ENCODE results near the gene ANKRD63.
A peak's percentile ranks its signal among the peaks of the same experiment; 100 is the strongest.

ANKRD63 gene

DNA sequence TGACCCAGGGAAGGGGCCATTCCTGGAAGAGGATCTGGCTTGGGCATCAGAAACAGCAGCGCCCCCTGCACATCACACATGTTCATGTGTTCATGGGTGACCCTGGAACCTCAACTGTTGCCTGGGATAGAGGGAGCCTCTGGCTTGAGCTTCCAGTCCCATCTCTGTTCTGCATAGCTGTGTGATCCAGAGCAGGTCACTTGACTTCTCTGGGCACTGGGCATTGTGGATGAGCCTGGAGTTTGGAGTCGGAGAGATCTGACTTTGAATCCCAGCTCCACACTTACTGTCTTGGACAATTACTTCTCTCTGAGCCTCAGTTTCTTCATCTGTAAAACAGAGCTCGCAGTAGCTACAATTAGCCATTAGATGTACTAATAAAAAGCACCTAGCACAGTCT is 28.4 kb downstream of the ANKRD63 start:
- DNase-seq: no peak

- no peak for DNase-seq
These were observed 29.6 kb downstream of the ANKRD63 start for GRCh38 chr15:40253167-40253790.

DNA sequence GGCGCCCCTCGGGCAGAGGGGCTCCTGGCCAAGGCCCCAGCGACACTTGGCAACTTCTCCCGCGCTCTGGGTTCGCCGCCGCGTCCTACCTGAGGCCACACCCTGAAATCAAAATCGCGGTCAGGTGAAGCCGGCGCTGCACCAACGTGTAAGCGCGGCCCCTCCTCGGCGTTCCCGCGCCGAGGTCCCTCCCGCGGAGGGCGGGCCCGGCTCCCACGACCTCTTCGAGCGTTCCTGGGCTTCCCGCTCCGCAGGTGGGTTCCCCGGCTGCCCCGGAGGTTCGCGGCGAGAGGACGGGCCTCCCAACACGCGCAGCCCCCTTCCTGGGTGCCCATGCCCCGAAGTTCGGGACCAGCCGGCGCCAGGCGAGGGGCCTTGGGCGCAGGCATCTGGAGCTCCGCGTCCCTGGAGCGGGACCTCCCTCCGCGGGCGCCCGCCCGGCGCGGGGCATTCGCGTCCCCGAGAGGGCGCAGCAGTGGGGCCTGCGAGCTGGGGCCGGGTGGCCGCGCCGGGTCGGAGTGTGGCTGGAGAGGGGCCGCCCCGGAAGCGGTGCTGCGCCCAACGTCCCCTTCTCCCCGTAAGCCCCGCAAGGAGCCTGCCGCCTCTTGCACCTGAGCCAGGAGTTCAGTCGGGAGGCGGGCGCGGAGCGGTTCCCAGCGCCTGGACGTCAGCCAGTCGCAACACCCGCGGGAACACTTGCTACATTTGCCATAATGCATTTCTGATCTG is 30.3 kb downstream of the ANKRD63 start:
- peak; percentile 67 for DNase-seq

DNA sequence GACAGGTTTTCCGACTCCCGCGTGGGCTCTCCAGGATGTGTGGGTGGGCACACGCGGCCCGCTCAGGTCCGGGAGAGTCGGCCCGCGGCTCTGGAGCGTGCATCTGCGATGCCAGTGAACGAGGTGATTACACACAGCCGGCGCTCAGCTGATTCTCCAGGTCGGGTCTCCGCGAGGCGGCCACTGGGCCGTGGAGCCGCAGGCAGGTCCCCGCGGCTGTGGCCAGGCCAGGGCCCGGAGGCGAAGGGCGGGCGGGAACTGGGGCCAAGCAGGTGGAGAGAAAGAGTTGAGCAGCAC is 30.8 kb downstream of the ANKRD63 start:
- no peak for DNase-seq

DNA sequence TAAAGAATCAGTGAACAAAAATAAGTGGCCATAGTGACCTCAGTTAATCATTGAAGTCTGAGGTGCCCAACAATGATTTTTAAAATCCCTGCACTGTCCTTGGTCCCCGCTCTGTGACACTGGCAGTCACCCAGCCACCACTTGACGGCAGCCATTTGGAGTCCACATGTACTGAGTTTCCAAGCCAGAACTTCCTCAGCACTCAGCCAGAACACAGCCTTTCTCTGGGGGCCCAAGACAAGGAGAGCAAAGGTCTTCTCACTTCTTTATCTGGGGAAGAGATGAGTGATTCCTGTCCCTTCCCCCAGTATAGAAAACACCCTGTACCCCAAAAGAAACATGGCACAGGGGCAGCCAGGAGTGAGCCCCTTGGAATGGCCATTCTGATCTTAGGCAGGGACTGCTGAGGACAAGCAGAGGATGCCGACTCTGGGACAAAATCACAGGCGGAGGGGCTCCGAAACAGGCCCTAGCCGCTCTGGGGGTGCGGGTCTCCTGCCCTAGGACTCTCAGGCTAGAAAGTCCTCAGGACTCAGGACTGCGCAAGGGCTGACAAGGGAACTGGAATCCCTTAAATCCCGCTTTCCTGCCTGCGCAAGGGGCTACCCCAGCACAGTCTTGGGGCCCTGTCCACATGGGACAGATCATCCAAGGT is 31.3 kb downstream of the ANKRD63 start:
- no peak for DNase-seq

- no peak for DNase-seq
These were observed 31.9 kb downstream of the ANKRD63 start for GRCh38 chr15:40250771-40251483.

- no peak for DNase-seq
These were observed 32.6 kb downstream of the ANKRD63 start for GRCh38 chr15:40250304-40250656.

DNA sequence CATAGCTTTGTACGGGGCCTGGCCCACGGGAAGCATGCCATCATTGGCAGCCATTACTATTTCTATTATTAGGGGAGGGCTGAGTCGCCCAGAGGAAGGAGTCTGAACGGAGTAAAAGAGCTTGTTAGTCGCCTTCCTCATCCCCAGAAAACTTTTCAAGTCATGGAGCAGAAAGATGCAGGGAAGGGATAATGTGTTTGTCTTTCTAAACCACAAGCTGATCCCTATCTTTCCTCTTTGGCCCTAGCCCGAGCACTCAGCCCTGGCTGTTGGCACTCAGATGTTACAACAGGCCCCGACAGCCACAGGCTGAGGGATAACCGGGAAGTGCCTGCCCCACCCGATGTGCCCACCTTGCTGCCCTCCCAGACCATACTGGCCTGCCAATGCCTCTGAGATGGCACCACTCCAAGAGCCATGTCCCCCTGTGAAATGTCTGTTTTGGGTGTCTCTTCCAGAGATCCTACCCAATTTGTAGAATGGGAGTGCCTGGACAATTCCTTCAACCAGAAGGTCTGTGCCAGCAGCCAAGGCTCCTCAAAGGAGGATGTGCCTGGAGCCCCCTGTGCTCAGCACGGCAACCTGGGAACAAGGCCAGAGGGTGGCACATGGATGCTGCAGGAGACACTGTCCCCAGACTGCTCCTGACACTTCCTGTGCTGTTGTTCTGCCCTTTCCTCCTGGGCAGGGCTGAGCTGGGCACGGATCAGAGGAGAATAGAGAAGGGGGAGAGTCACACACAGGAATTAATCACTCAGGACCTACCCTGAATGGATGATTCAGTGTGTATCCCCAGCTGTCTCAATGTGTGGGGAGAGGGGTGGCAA is 33.2 kb downstream of the ANKRD63 start:
- DNase-seq: no peak

DNA sequence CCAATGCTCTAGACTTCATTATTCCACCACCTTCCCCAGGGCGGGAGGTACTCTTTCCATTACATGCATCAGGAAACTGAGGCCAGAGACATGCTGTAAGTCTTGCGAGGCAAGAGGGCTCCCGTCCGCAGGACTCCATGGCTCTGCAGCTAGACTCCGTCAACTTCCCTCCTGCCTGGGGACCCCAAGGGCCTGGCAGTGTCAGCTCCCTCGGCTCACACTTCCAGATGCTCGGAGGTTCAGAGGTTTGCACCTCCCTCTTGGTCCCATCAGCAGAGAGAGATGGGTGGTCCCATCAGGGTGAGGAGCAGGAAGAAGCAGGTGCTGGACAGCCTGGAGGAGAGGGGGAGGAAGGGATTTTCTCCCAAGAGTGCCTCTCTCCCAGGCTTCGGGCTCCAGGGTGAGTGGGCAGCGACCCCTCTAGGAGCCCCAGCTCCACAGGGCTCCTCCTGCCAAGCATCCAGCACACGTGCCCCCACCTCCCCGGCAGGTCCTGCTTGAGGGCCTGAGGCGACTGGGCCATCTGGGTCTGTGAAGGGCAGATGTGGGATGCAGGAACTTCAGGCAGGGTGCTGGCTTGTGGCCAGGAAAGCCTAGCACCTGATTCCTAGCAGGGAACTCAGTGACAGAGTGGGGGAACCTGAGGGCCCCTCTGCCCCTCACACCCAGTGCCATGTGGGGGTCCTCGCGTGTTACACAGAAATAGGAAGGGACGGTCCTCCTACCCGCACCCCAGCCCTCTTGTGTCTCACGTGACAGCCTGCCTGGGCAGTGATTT is 34.7 kb downstream of the ANKRD63 start:
- no peak for DNase-seq

DNA sequence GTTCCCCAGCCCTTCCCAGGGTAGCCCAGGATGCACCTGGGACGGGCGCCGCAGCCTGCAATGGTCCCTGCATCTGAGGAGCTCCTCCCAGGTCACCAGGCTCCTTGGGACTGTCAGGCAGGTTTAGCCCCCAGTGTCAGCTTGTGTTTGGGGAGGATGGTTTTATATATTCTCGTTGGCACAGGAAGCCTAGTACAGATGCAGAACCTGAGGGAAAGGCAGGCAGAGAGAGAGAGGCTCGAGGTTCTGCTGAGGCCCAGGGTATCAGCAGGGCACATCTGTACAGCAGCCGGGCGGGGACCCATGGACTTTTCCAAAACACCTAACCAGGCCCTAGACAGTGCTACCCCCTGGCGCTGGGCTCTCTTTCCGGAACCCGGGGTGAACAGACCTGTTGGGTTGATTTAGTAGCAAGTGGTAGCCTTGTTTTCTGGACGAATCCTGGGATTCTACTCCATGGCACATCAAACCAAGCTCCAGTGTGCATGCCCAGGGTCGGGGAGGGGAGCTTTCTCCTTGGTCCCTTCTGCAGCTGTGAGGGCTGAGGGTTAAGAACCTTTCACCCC is 35.4 kb downstream of the ANKRD63 start:
- DNase-seq: no peak

- no peak for DNase-seq
These were observed 36.2 kb downstream of the ANKRD63 start for GRCh38 chr15:40246496-40247280.

DNA sequence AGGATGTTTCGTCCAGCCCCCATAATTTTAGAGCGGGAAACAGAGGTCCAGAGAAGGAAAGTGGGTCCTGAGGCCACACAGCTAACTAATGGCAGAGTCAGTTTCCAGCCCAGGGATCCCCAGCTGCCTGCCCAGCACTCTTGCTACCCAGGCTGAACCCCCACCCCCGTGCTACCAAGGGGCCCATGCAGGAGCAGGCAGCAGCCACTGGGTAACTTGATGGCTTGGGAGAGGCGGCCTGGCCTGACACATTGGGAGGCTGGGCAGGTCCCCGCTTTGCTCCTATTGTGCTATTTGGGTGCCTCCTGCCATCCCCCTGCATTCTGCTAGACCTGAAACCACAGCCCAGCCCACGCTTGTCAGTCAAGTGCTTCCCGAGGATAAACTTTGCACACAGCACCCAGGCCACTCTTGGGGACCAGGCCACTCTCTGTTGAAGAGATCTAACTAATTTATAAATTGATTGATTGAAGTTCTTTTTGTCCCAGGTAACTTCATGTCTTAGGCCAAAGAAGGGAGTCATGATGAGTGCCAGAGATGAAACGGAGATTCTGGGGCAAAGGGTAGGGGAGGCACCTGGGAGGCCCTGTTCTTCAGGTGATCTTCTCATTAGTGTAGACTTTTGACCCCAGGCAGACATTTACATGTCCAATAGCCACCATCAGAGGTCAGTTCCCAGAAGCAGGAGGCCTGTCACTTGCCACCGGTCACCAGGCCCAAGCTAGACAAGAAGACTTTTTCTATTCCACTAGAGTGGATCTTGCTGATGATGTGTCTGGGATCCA is 37.0 kb downstream of the ANKRD63 start:
- no peak for DNase-seq

DNA sequence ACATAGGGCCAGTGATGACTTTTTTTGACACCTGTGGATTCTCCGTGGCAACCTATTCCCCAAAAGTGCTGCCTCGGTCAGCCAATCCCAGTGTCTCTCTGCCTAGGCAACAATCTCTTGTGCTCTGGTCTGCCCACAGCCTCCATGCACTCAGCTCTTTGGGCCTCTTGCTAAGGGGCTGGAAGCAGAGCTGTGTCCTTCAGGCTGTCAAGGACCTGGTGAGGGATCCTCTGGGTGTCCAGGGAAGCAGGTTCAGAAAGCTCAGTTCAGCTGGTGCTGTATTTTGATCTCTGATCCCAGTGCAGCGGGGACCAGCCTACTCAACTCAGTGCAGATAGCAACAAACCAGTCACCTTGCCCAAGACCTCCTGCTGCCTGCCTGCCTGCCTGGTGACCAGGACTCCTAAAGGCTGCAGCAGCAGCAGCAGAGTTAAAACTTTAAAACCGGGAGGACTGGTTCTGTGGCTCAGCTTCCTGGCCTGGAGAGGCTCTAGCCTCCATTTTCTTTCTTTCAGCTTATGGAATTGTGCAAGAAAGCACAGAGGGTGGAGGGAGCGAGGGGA is 37.8 kb downstream of the ANKRD63 start:
- DNase-seq: no peak

GRCh38 chr15:40243126-40243810 is 39.6 kb downstream of the ANKRD63 start:
- DNase-seq: no peak

GRCh38 chr15:40242601-40243000 is 40.3 kb downstream of the ANKRD63 start:
- DNase-seq: no peak

DNA sequence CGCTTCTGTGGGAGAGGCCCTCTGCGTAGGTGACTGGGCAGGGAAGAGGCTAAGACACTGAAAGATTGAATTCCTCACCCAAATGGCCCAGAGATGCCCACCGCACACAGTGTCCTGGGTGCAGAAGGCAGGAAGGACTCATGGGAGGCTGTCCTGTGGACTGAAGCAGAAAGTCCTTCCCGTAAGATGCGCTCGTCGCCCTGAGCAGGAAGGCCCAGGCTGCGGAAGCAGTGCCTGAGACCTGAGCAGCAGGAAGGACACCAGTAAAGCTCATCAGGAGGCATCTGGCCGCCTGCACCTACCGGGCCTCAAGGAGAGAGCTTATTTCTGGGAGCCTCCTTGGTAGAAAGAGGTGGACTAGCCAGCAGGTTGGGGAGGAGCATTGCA is 40.7 kb downstream of the ANKRD63 start:
- no peak for DNase-seq

DNA sequence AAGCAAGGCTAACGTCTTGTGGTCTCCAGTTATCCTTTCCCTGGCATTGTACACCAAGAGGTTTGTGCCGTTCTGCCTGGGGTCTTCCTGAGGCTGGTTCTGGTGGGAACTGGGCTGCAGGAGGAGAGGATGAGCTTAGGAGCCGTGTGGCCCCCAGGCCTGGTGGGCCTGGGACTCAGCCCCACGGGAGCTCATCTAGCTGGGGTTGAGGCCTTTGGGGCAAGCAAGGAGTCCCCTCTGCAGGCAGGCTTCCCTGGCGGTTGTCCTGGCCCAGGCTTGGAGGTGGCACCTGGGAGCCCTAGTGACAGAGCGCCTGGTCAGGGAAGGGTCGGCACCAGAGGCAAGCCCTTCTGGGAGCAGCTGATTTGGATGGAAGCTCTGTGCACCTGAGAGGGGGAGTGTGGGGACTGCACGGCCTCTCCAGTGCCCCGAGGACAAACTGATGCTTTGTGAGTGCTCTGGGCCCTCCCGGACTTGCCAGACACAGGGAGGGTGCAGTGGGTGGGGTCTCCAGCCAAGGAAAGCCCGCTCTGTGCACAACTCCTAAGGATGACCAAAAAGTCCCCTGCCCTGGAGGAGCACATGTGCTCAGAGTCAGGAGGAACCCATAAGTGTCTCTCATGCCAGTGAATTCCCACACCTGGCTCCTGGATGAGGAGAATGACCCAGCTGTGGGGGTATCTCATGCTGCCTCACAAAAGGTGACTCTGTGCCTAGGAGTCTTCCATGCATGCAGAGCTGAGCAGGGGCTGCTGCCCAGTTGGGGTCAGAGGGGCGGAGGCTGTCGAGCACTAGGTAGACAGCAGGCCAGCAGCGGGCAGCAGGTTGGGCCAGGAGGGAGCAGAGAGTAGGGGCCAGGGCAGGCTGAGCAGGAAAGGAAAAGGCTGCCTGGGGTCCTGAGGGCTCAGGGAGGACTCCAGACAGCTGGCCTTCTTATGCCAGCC is 41.3 kb downstream of the ANKRD63 start:
- DNase-seq: no peak

- no peak for DNase-seq
These were observed 42.1 kb downstream of the ANKRD63 start for GRCh38 chr15:40240619-40241221.
